OCI-LY3 (cell line): ENCODE measurements around the gene KLF1.

Experiments
- CTCF ChIP-seq: fragments of 200-600, 300-600 bp; sonication (generic); IDR thresholded peaks from 2 replicates; pipeline ENCODE4 v1.5.1; 2014; ENCODE audit warnings: antibody characterized with exemption, low read length, low read depth
- EZH2phosphoT487 ChIP-seq: fragments of 200-600 bp; shearing (Covaris generic); IDR thresholded peaks from 2 replicates; pipeline ENCODE4 v1.6.1; 2018; ENCODE audit warnings: antibody characterized with exemption, mixed run types, low read depth

DNA sequence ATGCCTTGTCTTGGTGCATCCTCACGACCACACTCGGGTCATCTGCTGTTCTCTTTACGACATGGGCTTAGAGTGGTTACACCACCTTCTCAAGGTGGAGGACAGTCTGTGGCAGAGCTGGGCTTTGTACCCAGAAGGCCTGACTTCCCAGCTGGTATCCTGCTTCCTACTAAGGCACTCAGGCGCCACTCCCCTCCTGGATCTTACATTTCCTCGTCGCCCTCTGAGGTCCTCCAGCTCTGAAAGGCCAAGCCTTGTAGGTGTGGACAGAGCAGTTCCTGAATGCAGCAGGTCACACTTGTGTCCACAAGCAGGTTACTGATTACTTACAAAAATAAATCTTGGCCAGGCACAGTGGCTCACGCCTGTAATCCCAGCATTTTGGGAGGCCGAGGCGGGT is 20.2 kb upstream of the KLF1 start:
- TF ChIP-seq CTCF (no peak), EZH2phosphoT487 (no peak)
